GM12892 (cell line): ENCODE measurements around the gene GTF2F2.

ENCODE experiments used
- POLR2A ChIP-seq: IDR thresholded peaks from 2 replicates; pipeline ENCODE4 v1.6.1; 2011; ENCODE audit warnings: low read depth, low read length, control low read depth
- POLR2AphosphoS5 ChIP-seq: IDR thresholded peaks from 2 replicates; pipeline ENCODE4 v1.6.1; 2011; ENCODE audit warnings: low read depth, low read length, control low read depth
- TAF1 ChIP-seq: IDR thresholded peaks from 2 replicates; pipeline ENCODE4 v1.6.1; 2011; ENCODE audit warnings: low read depth, mild to moderate bottlenecking, control low read depth, low read length, borderline replicate concordance

GRCh38 chr13:45280751-45281634, 160.7 kb downstream of the GTF2F2 start:
- TF ChIP-seq POLR2A, result no peak
- no peak for TF ChIP-seq POLR2AphosphoS5
- TF ChIP-seq TAF1, result no peak
